GM12878 (cell line): ENCODE data around the gene TBC1D5.

Experiments
- ATF7 ChIP-seq: fragments of 450-650 bp; IDR thresholded peaks from 2 replicates; pipeline ENCODE4 v1.6.1; 2016; ENCODE audit warnings: low read depth, mild to moderate bottlenecking
- KDM1A ChIP-seq: fragments of 200-600 bp; sonication (generic); IDR thresholded peaks from 2 replicates; pipeline ENCODE4 v1.6.1; 2016; ENCODE audit warnings: borderline replicate concordance
- POLR2AphosphoS5 ChIP-seq: IDR thresholded peaks from 2 replicates; pipeline ENCODE4 v1.6.1; 2011; ENCODE audit warnings: mild to moderate bottlenecking, low read length, inconsistent platforms
- SIX5 ChIP-seq: IDR thresholded peaks from 2 replicates; pipeline ENCODE4 v1.6.1; 2011; ENCODE audit warnings: mild to moderate bottlenecking, low read depth, low read length, moderate library complexity; ENCODE audit not compliant: severe bottlenecking
- SMARCA5 ChIP-seq: fragments of 450-650 bp; IDR thresholded peaks from 2 replicates; pipeline ENCODE4 v1.6.1; 2017; ENCODE audit warnings: mild to moderate bottlenecking
- SP1 ChIP-seq: IDR thresholded peaks from one replicate; pipeline ENCODE4 v1.6.1; 2011; ENCODE audit warnings: low read depth, low read length
- SREBF1 ChIP-seq: IDR thresholded peaks from 2 replicates; pipeline ENCODE4 v1.6.1; 2012; ENCODE audit warnings: mild to moderate bottlenecking, low read length
- TAF1 ChIP-seq: IDR thresholded peaks from 2 replicates; pipeline ENCODE4 v1.6.1; 2011; ENCODE audit warnings: mild to moderate bottlenecking, low read depth, low read length, borderline replicate concordance
- TF ChIP-seq, protein P1 (sequence below), 3 experiments: IDR thresholded peaks in 2 of 3; conservative IDR thresholded peaks in 1 of 3; 2 replicates each; pipeline ENCODE4 v1.5.1; 2011; ENCODE audit warnings: low read depth in 3 of 3, low read length in 3 of 3, mild to moderate bottlenecking in 3 of 3, control low read depth in 2 of 3, moderate library complexity in 2 of 3, inconsistent platforms in 1 of 3, mixed read lengths in 1 of 3; ENCODE audit not compliant: control insufficient read depth in 2 of 3, insufficient read depth in 1 of 3; ENCODE audit errors: extremely low read depth in 1 of 3
- TF ChIP-seq, protein P2 (sequence below): fragments of 450-650 bp; IDR thresholded peaks from 2 replicates; pipeline ENCODE4 v1.6.1; 2017; ENCODE audit warnings: mild to moderate bottlenecking
- TF ChIP-seq, protein P3 (sequence below): fragments of 450-650 bp; IDR thresholded peaks from 2 replicates; pipeline ENCODE4 v1.6.1; 2016; ENCODE audit warnings: mild to moderate bottlenecking, moderate library complexity, borderline replicate concordance

DNA sequence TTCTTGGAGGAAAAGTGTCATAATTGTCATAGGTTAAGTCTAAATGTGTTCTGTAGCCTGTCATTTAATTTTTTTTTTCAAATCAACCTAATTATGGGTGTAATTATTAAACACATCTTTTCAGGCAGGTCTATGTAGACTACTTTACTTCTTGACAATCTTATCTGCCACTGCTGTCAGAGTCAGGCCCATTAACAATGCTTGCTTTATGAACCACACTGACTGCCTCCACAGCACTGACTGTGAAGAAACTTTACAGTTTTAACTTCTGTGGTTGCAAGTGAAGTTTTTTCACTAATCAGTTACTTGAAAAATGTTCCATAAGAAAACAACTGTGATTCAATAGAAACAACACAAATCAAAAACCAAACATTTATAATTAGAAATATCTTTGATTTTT, 449.9 kb downstream of the TBC1D5 start:
- TF ChIP-seq, protein P1, sequence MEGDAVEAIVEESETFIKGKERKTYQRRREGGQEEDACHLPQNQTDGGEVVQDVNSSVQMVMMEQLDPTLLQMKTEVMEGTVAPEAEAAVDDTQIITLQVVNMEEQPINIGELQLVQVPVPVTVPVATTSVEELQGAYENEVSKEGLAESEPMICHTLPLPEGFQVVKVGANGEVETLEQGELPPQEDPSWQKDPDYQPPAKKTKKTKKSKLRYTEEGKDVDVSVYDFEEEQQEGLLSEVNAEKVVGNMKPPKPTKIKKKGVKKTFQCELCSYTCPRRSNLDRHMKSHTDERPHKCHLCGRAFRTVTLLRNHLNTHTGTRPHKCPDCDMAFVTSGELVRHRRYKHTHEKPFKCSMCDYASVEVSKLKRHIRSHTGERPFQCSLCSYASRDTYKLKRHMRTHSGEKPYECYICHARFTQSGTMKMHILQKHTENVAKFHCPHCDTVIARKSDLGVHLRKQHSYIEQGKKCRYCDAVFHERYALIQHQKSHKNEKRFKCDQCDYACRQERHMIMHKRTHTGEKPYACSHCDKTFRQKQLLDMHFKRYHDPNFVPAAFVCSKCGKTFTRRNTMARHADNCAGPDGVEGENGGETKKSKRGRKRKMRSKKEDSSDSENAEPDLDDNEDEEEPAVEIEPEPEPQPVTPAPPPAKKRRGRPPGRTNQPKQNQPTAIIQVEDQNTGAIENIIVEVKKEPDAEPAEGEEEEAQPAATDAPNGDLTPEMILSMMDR (IDR thresholded peaks at IDR 0.05 in 2 of 3, conservative IDR thresholded peaks at IDR 0.05 in 1 of 3; ENCODE audit: control insufficient read depth in 2 of 3, extremely low read depth in 1 of 3, insufficient read depth in 1 of 3, low read depth in 3 of 3, low read length in 3 of 3), result no peak
- TF ChIP-seq KDM1A (no peak), ATF7 (no peak), TAF1 (no peak), SREBF1 (no peak), SMARCA5 (no peak), SIX5 (no peak), SP1 (no peak), POLR2AphosphoS5 (no peak)
- TF ChIP-seq, protein P2, sequence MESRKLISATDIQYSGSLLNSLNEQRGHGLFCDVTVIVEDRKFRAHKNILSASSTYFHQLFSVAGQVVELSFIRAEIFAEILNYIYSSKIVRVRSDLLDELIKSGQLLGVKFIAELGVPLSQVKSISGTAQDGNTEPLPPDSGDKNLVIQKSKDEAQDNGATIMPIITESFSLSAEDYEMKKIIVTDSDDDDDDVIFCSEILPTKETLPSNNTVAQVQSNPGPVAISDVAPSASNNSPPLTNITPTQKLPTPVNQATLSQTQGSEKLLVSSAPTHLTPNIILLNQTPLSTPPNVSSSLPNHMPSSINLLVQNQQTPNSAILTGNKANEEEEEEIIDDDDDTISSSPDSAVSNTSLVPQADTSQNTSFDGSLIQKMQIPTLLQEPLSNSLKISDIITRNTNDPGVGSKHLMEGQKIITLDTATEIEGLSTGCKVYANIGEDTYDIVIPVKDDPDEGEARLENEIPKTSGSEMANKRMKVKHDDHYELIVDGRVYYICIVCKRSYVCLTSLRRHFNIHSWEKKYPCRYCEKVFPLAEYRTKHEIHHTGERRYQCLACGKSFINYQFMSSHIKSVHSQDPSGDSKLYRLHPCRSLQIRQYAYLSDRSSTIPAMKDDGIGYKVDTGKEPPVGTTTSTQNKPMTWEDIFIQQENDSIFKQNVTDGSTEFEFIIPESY, result no peak
- TF ChIP-seq, protein P3, sequence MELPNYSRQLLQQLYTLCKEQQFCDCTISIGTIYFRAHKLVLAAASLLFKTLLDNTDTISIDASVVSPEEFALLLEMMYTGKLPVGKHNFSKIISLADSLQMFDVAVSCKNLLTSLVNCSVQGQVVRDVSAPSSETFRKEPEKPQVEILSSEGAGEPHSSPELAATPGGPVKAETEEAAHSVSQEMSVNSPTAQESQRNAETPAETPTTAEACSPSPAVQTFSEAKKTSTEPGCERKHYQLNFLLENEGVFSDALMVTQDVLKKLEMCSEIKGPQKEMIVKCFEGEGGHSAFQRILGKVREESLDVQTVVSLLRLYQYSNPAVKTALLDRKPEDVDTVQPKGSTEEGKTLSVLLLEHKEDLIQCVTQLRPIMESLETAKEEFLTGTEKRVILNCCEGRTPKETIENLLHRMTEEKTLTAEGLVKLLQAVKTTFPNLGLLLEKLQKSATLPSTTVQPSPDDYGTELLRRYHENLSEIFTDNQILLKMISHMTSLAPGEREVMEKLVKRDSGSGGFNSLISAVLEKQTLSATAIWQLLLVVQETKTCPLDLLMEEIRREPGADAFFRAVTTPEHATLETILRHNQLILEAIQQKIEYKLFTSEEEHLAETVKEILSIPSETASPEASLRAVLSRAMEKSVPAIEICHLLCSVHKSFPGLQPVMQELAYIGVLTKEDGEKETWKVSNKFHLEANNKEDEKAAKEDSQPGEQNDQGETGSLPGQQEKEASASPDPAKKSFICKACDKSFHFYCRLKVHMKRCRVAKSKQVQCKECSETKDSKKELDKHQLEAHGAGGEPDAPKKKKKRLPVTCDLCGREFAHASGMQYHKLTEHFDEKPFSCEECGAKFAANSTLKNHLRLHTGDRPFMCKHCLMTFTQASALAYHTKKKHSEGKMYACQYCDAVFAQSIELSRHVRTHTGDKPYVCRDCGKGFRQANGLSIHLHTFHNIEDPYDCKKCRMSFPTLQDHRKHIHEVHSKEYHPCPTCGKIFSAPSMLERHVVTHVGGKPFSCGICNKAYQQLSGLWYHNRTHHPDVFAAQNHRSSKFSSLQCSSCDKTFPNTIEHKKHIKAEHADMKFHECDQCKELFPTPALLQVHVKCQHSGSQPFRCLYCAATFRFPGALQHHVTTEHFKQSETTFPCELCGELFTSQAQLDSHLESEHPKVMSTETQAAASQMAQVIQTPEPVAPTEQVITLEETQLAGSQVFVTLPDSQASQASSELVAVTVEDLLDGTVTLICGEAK, result no peak
